HepG2 (cell line): Measurements from ENCODE around the gene CDH23. TPM values are rescaled to one million over a fixed set of nuclear protein-coding genes. Genes with fewer than 3 reads are reported as not detected.

Experiments
- ATAC-seq: fragments of 200-7000 bp; cut with Tn5 transposase; 3 replicates; pipeline ENCODE4 v1.9.1; 2020; ENCODE audit warnings: mild to moderate bottlenecking, moderate library complexity
- BruUV-seq: library from RNA; stranded (reverse); fragments of 400-500 nt; replicated peaks from 2 replicates; lab custom pipeline; 2021; lab: Mats Ljungman, UMichigan
- CTCF ChIA-PET: fragments of 300-600 bp; formaldehyde crosslinking; extraction: SDS; loops from one replicate; lab custom pipeline; 2021; ENCODE audit warnings: low total read pairs, inconsistent platforms, low intra/inter-chr PET ratio; lab: Yijun Ruan, JAX
- POLR2A ChIA-PET: fragments of 350-600 bp; sonication (Branson Sonifier 250); formaldehyde crosslinking; loops from one replicate; lab custom pipeline; 2020; ENCODE audit warnings: antibody characterized with exemption, inconsistent platforms; lab: Yijun Ruan, JAX
- DNase-seq: peaks from one replicate; pipeline ENCODE4 v3.0.0-alpha.2; 2015; ENCODE audit warnings: low spot score
- FAIRE-seq: peaks from 3 replicates; lab custom pipeline; 2011; peaks lifted over from hg19 to GRCh38; lab: Jason Lieb, UNC
- H2AFZ ChIP-seq: one replicate; pipeline ENCODE4 v1.6.1; 2011; ENCODE audit warnings: low read length, inconsistent platforms
- H3K27ac ChIP-seq: fragments of 300-600 bp; 3 replicates; pipeline ENCODE4 v1.8.0; 2011; ENCODE audit warnings: mixed run types, mild to moderate bottlenecking, mixed read lengths, low read length, inconsistent platforms; ENCODE audit not compliant: insufficient read depth; ENCODE audit errors: extremely low read length
- H3K27me3 ChIP-seq, 2 experiments: fragments of 200-600 bp in 1 of 2; 2 replicates in 1 of 2; 3 replicates in 1 of 2; pipeline versions ENCODE4 v1.6.0 to v1.8.0; 2011; ENCODE audit warnings: low read length in 2 of 2, mild to moderate bottlenecking in 2 of 2, moderate library complexity in 2 of 2, inconsistent platforms in 1 of 2; ENCODE audit not compliant: insufficient read depth in 2 of 2, control insufficient read depth in 1 of 2
- H3K36me3 ChIP-seq, 2 experiments: fragments of 200-600 bp in 1 of 2; replicated peaks in 1 of 2; 2 replicates in 1 of 2; 3 replicates in 1 of 2; pipeline versions ENCODE4 v1.5.1 to v1.8.0; 2011; ENCODE audit warnings: low read length in 2 of 2, inconsistent platforms in 1 of 2; ENCODE audit not compliant: insufficient read depth in 2 of 2, control insufficient read depth in 1 of 2
- H3K4me1 ChIP-seq: 2 replicates; pipeline ENCODE4 v1.5.1; 2012; ENCODE audit warnings: low read length, inconsistent platforms; ENCODE audit not compliant: insufficient read depth
- H3K4me2 ChIP-seq: 2 replicates; pipeline ENCODE4 v1.6.0; 2011; ENCODE audit warnings: low read depth, low read length, inconsistent platforms
- H3K4me3 ChIP-seq, 3 experiments: fragments of 200-600 bp in 1 of 3; sonication (generic), shearing (Covaris generic) in 1 of 3; replicated peaks in 1 of 3; 2 replicates each; pipeline ENCODE4 v1.5.1; 2011 to 2016; ENCODE audit warnings: low read length in 3 of 3, inconsistent platforms in 2 of 3, low read depth in 2 of 3, mild to moderate bottlenecking in 2 of 3, control low read depth in 1 of 3, mixed read lengths in 1 of 3; ENCODE audit not compliant: insufficient read depth in 1 of 3
- H3K79me2 ChIP-seq: one replicate; pipeline ENCODE4 v1.6.1; 2011; ENCODE audit warnings: low read length, inconsistent platforms; ENCODE audit not compliant: insufficient read depth
- H3K9ac ChIP-seq: 2 replicates; pipeline ENCODE4 v1.6.0; 2011; ENCODE audit warnings: mild to moderate bottlenecking, low read depth, low read length, inconsistent platforms; ENCODE audit not compliant: insufficient read depth
- H3K9me3 ChIP-seq: 2 replicates; pipeline ENCODE4 v1.5.1; 2012; ENCODE audit warnings: mild to moderate bottlenecking, low read length
- H4K20me1 ChIP-seq: 2 replicates; pipeline ENCODE4 v1.6.0; 2011; ENCODE audit warnings: inconsistent platforms, mild to moderate bottlenecking, low read length, moderate library complexity; ENCODE audit not compliant: insufficient read depth
- CREB1 ChIP-seq, 2 experiments: fragments of 450-650 bp in 1 of 2; IDR thresholded peaks; 2 replicates each; pipeline ENCODE4 v1.6.1; 2016 to 2017; ENCODE audit warnings: control low read depth in 1 of 2, mild to moderate bottlenecking in 1 of 2, missing compliant biosample characterization in 1 of 2, missing genetic modification characterization in 1 of 2
- GABPB1 ChIP-seq: IDR thresholded peaks from 2 replicates; pipeline ENCODE4 v1.6.1; 2016; ENCODE audit warnings: mild to moderate bottlenecking, missing genetic modification reagents, moderate library complexity, missing compliant biosample characterization
- GTF3A ChIP-seq: sonication (generic); formaldehyde crosslinking; conservative IDR thresholded peaks from 2 replicates; pipeline ENCODE4 v1.4.0; 2020; ENCODE audit warnings: mild to moderate bottlenecking, missing genetic modification reagents
- HNRNPUL1 ChIP-seq: fragments of 200-400 bp; formaldehyde crosslinking; IDR thresholded peaks from 2 replicates; pipeline ENCODE4 v1.6.1; 2017; ENCODE audit warnings: low read depth, mild to moderate bottlenecking, low read length, moderate library complexity
- MZF1 ChIP-seq: sonication (generic); formaldehyde crosslinking; IDR thresholded peaks from 2 replicates; pipeline ENCODE4 v1.8.1; 2023; ENCODE audit warnings: mild to moderate bottlenecking, missing genetic modification reagents, borderline replicate concordance
- POLR2AphosphoS5 ChIP-seq: IDR thresholded peaks from 2 replicates; pipeline ENCODE4 v1.6.1; 2012; ENCODE audit warnings: low read depth, low read length
- PRDM10 ChIP-seq: sonication (generic); formaldehyde crosslinking; IDR thresholded peaks from 2 replicates; pipeline ENCODE4 v1.4.0; 2020; ENCODE audit warnings: low read depth, missing genetic modification reagents
- RBM39 ChIP-seq: fragments of 200-400 bp; formaldehyde crosslinking; IDR thresholded peaks from one replicate; pipeline ENCODE4 v1.6.1; 2018; ENCODE audit warnings: antibody characterized with exemption, mild to moderate bottlenecking, low read depth, low read length; ENCODE audit not compliant: poor library complexity, severe bottlenecking
- XRCC5 ChIP-seq: fragments of 200-400 bp; formaldehyde crosslinking; optimal IDR thresholded peaks from 2 replicates; pipeline ENCODE3; 2017; ENCODE audit warnings: mild to moderate bottlenecking, low read length
- ZBTB8A ChIP-seq: sonication (generic); formaldehyde crosslinking; IDR thresholded peaks from 2 replicates; pipeline ENCODE4 v1.4.0; 2020; ENCODE audit warnings: mild to moderate bottlenecking, low read depth, missing genetic modification reagents, borderline replicate concordance
- ZNF335 ChIP-seq: sonication (generic); formaldehyde crosslinking; IDR thresholded peaks from 2 replicates; pipeline ENCODE4 v1.4.0; 2020; ENCODE audit warnings: missing genetic modification reagents
- WGBS: methylation state at CpG from one replicate; pipeline ENCODE4 v1.1.6; 2017; ENCODE audit warnings: low lambda C conversion rate; 5-methylcytosine and 5-hydroxymethylcytosine counted together
- in situ Hi-C: cut with HindIII; loops from 2 replicates; pipeline ENCODE4 v1.10.0; 2017; ENCODE audit warnings: low pct_unique_long_range_greater_than_20kb; ENCODE audit not compliant: extremely low pct_ligation_motif_present
- intact Hi-C: fragments of 100-400 bp; cut with micrococcal nuclease; formaldehyde crosslinking; loops from one replicate; pipeline ENCODE4 v1.10.0; 2022; ENCODE audit not compliant: unreplicated experiment
- polyA plus RNA-seq, 8 experiments: library from polyadenylated mRNA; depleted of rRNA in 3 of 8; stranded (reverse) in 7 of 8; unstranded in 1 of 8; fragments of >200 nt; fragmentation: Illumina TruSeq in 4 of 8; extraction: Trizol in 4 of 8; gene quantifications; 2 replicates each; pipeline versions ENCODE4 v1.2.1 to v1.2.3, GENCODE V29; 2011 to 2016; ENCODE audit warnings: low read depth in 4 of 8, missing spikeins in 1 of 8, mixed read lengths in 1 of 8; ENCODE audit not compliant: insufficient read depth in 1 of 8
- total RNA-seq, 5 experiments: library from RNA; depleted of rRNA; stranded (reverse); fragments of >200 nt; fragmentation: Illumina TruSeq; extraction: Trizol; gene quantifications; 2 replicates each; pipeline ENCODE4 v1.2.3, GENCODE V29; 2016; ENCODE audit warnings: low read depth in 1 of 5
- TF ChIP-seq, protein P1 (sequence below): sonication (generic); formaldehyde crosslinking; IDR thresholded peaks from 2 replicates; pipeline ENCODE4 v1.4.0; 2020; ENCODE audit warnings: missing genetic modification reagents, mild to moderate bottlenecking, borderline replicate concordance
- TF ChIP-seq, protein P2 (sequence below): sonication (generic); formaldehyde crosslinking; IDR thresholded peaks from 2 replicates; pipeline ENCODE4 v1.4.0; 2020; ENCODE audit warnings: missing genetic modification reagents, borderline replicate concordance

The CDH23 gene
- total and polyA plus RNA-seq, 2 of the 13 experiments (the other 11 are each of a cell fraction or from before 2014, with no cell fraction given) = 0.13 TPM; not detected in 1

DNA sequence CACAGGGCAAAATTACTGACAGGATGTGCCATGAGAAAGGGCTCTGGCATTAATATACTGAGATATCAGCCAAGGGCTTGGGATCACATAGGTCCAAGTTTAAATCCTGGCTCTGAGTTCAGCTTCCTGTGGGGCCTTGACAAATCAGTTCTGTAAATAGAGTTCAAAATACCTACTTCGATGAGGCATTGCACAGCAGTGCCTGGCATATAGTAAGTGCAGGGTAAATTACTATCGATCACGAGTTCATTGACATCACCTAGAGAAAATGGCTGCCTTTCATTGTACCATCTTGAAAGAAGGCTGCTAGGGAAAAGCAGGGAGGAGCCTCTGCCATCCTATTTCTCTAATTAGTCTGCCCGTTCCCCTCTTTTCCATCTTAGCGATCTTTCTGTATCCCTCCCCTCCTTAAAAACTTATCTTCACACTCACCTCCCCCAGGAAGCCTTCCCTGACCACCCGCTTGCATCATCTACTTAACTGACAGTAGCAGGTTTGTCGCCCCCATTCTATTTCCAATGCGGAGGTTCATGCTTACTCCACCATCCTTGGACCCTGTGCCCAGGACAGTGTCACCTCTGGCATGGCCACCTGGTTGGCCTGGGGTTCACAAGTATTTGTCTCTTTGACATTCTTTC, 198.3 kb downstream of the CDH23 start:
- ChIA-PET CTCF (no interaction called here), POLR2A (no interaction called here)
- no peak overlapping the region for H2AFZ ChIP-seq
- H3K9me3 ChIP-seq = no peaks in the 10 kb centered on the region
- BruUV-seq = no TSS peak
- H3K27me3 ChIP-seq = no peaks in the 10 kb centered on the region; a peak in 1 of 5 replicates
- H3K9ac ChIP-seq = no peak overlapping the region
- DNase-seq (no peak), ATAC-seq (no peak), FAIRE-seq (no peak)
- in situ Hi-C loops = no loop called here
- 77% methylated on average over 8 of the region's 8 CpGs for WGBS
- H3K27ac ChIP-seq = no peak overlapping the region
- no peaks in the 10 kb centered on the region for H3K79me2 ChIP-seq
- no peak overlapping the region for H3K4me3 ChIP-seq
- H3K36me3 ChIP-seq = no peaks in the 10 kb centered on the region
- H4K20me1 ChIP-seq = no peaks in the 10 kb centered on the region
- intact Hi-C loops = no loop called here
- no peak overlapping the region for H3K4me2 ChIP-seq
- peaks cover 27% of the 10 kb centered on the region for H3K4me1 ChIP-seq
- no peak for TF ChIP-seq MZF1 (CRISPR knock-in tag)
- TF ChIP-seq, protein P1, sequence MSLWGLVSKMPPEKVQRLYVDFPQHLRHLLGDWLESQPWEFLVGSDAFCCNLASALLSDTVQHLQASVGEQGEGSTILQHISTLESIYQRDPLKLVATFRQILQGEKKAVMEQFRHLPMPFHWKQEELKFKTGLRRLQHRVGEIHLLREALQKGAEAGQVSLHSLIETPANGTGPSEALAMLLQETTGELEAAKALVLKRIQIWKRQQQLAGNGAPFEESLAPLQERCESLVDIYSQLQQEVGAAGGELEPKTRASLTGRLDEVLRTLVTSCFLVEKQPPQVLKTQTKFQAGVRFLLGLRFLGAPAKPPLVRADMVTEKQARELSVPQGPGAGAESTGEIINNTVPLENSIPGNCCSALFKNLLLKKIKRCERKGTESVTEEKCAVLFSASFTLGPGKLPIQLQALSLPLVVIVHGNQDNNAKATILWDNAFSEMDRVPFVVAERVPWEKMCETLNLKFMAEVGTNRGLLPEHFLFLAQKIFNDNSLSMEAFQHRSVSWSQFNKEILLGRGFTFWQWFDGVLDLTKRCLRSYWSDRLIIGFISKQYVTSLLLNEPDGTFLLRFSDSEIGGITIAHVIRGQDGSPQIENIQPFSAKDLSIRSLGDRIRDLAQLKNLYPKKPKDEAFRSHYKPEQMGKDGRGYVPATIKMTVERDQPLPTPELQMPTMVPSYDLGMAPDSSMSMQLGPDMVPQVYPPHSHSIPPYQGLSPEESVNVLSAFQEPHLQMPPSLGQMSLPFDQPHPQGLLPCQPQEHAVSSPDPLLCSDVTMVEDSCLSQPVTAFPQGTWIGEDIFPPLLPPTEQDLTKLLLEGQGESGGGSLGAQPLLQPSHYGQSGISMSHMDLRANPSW (CRISPR knock-in tag) = no peak
- TF ChIP-seq CREB1 (IDR thresholded peaks at IDR 0.05) = no peak
- no peak for TF ChIP-seq CREB1 (CRISPR knock-in tag; IDR thresholded peaks at IDR 0.05)
- no peak for TF ChIP-seq GTF3A (CRISPR knock-in tag)
- no peak for TF ChIP-seq XRCC5
- TF ChIP-seq ZNF335 (CRISPR knock-in tag) = no peak
- TF ChIP-seq, protein P2, sequence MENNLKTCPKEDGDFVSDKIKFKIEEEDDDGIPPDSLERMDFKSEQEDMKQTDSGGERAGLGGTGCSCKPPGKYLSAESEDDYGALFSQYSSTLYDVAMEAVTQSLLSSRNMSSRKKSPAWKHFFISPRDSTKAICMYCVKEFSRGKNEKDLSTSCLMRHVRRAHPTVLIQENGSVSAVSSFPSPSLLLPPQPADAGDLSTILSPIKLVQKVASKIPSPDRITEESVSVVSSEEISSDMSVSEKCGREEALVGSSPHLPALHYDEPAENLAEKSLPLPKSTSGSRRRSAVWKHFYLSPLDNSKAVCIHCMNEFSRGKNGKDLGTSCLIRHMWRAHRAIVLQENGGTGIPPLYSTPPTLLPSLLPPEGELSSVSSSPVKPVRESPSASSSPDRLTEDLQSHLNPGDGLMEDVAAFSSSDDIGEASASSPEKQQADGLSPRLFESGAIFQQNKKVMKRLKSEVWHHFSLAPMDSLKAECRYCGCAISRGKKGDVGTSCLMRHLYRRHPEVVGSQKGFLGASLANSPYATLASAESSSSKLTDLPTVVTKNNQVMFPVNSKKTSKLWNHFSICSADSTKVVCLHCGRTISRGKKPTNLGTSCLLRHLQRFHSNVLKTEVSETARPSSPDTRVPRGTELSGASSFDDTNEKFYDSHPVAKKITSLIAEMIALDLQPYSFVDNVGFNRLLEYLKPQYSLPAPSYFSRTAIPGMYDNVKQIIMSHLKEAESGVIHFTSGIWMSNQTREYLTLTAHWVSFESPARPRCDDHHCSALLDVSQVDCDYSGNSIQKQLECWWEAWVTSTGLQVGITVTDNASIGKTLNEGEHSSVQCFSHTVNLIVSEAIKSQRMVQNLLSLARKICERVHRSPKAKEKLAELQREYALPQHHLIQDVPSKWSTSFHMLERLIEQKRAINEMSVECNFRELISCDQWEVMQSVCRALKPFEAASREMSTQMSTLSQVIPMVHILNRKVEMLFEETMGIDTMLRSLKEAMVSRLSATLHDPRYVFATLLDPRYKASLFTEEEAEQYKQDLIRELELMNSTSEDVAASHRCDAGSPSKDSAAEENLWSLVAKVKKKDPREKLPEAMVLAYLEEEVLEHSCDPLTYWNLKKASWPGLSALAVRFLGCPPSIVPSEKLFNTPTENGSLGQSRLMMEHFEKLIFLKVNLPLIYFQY (CRISPR knock-in tag) = no peak
- no peak for TF ChIP-seq ZBTB8A (CRISPR knock-in tag)
- TF ChIP-seq GABPB1 (CRISPR knock-in tag) = no peak
- TF ChIP-seq RBM39 = no peak
- TF ChIP-seq HNRNPUL1 = no peak
- no peak for TF ChIP-seq POLR2AphosphoS5
- TF ChIP-seq PRDM10 = no peak
